Colon (tissue), 2 donors: ENCODE results near the gene DAD1.
"Not testable (repeated sequence)": the region's sequence is repeated elsewhere in the genome, so short reads cannot be mapped to it uniquely, and the experiment has no call there.

Experiments used
- FAIRE-seq: peaks from 2 replicates; lab custom pipeline; 2012; peaks lifted over from hg19 to GRCh38; lab: Jason Lieb, UNC
- donor health status: control.
- donor health status: control.

The DAD1 gene

GRCh38 chr14:22551605-22551997 is 37.4 kb downstream of the DAD1 start:
- FAIRE-seq: no peak

GRCh38 chr14:22549981-22550673 is 38.9 kb downstream of the DAD1 start:
- no peak for FAIRE-seq

- no peak for FAIRE-seq
These were observed 39.6 kb downstream of the DAD1 start for GRCh38 chr14:22549324-22549962.

GRCh38 chr14:22547948-22548750 is 40.9 kb downstream of the DAD1 start:
- FAIRE-seq: no peak

- FAIRE-seq: no peak
These were observed 41.6 kb downstream of the DAD1 start for GRCh38 chr14:22547313-22547947.

- FAIRE-seq: no peak
These were observed 42.3 kb downstream of the DAD1 start for GRCh38 chr14:22546722-22547071.

- FAIRE-seq: no peak
These were observed 42.9 kb downstream of the DAD1 start for GRCh38 chr14:22545842-22546721.

- FAIRE-seq: no peak
These were observed 44.1 kb downstream of the DAD1 start for GRCh38 chr14:22544881-22545420.

- no peak for FAIRE-seq
These were observed 44.6 kb downstream of the DAD1 start for GRCh38 chr14:22544406-22544805.

- not testable (repeated sequence) for FAIRE-seq
These were observed 45.3 kb downstream of the DAD1 start for GRCh38 chr14:22543570-22544357.

- FAIRE-seq: no peak
These were observed 46.7 kb downstream of the DAD1 start for GRCh38 chr14:22542360-22542759.

GRCh38 chr14:22541721-22542120 is 47.3 kb downstream of the DAD1 start:
- FAIRE-seq: no peak

GRCh38 chr14:22540811-22541360 is 48.1 kb downstream of the DAD1 start:
- no peak for FAIRE-seq

- FAIRE-seq: no peak
These were observed 48.7 kb downstream of the DAD1 start for GRCh38 chr14:22540293-22540692.

- FAIRE-seq: no peak
These were observed 49.2 kb downstream of the DAD1 start for GRCh38 chr14:22539831-22540230.

- FAIRE-seq: no peak
These were observed 50.3 kb downstream of the DAD1 start for GRCh38 chr14:22538671-22539228.

- FAIRE-seq: no peak
These were observed 51.4 kb downstream of the DAD1 start for GRCh38 chr14:22537436-22538310.

GRCh38 chr14:22536853-22537338 is 52.1 kb downstream of the DAD1 start:
- FAIRE-seq: no peak

GRCh38 chr14:22535916-22536315 is 53.1 kb downstream of the DAD1 start:
- FAIRE-seq: no peak
